Amniotic epithelial cell (primary cell): ENCODE data around the gene MSANTD1.
A peak's percentile ranks its signal among the peaks of the same experiment; 100 is the strongest.

ENCODE experiments used
- DNase-seq: peaks from one replicate; pipeline ENCODE4 v3.0.0-alpha.2; 2010; ENCODE audit warnings: low read depth

Gene MSANTD1

GRCh38 chr4:3217266-3217665 is 31.7 kb upstream of the MSANTD1 start:
- DNase-seq: no peak

- DNase-seq: no peak
Measured at GRCh38 chr4:3217771-3218170, 31.2 kb upstream of the MSANTD1 start.

- peak; percentile 35 for DNase-seq
Measured at GRCh38 chr4:3218824-3219760, 29.9 kb upstream of the MSANTD1 start.

GRCh38 chr4:3219761-3220475 is 29.0 kb upstream of the MSANTD1 start:
- no peak for DNase-seq

- DNase-seq: no peak
Measured at GRCh38 chr4:3220476-3221183, 28.3 kb upstream of the MSANTD1 start.

- no peak for DNase-seq
Measured at GRCh38 chr4:3221184-3221494, 27.8 kb upstream of the MSANTD1 start.

- no peak for DNase-seq
Measured at GRCh38 chr4:3221996-3222395, 27.0 kb upstream of the MSANTD1 start.

GRCh38 chr4:3223346-3223745 is 25.6 kb upstream of the MSANTD1 start:
- DNase-seq: no peak

GRCh38 chr4:3223956-3224748 is 24.8 kb upstream of the MSANTD1 start:
- no peak for DNase-seq

- no peak for DNase-seq
Measured at GRCh38 chr4:3225071-3225850, 23.7 kb upstream of the MSANTD1 start.

GRCh38 chr4:3225936-3226335 is 23.0 kb upstream of the MSANTD1 start:
- no peak for DNase-seq

- DNase-seq: no peak
Measured at GRCh38 chr4:3226467-3226866, 22.5 kb upstream of the MSANTD1 start.

GRCh38 chr4:3226944-3227343 is 22.0 kb upstream of the MSANTD1 start:
- DNase-seq: no peak

GRCh38 chr4:3227878-3228675 is 20.9 kb upstream of the MSANTD1 start:
- DNase-seq: no peak

- DNase-seq: no peak
Measured at GRCh38 chr4:3228881-3229280, 20.1 kb upstream of the MSANTD1 start.

GRCh38 chr4:3229328-3229727 is 19.6 kb upstream of the MSANTD1 start:
- DNase-seq: no peak

GRCh38 chr4:3229964-3230363 is 19.0 kb upstream of the MSANTD1 start:
- DNase-seq: no peak

GRCh38 chr4:3231471-3231870 is 17.5 kb upstream of the MSANTD1 start:
- DNase-seq: no peak

- no peak for DNase-seq
Measured at GRCh38 chr4:3232001-3232400, 17.0 kb upstream of the MSANTD1 start.

- DNase-seq: no peak
Measured at GRCh38 chr4:3232871-3233271, 16.1 kb upstream of the MSANTD1 start.
